Stimulated activated CD4-positive, alpha-beta T cell treated with anti-CD3 and anti-CD28 coated beads, TNF-alpha, amount 100 ng/mL, for 4 hours (primary cell): ENCODE measurements around the gene STUM.
"Not testable (repeated sequence)": the region's sequence is repeated elsewhere in the genome, so short reads cannot be mapped to it uniquely, and the experiment has no call there.

Source experiments
- DNase-seq, 3 experiments: peaks; one replicate each; pipeline ENCODE4 v3.0.0-alpha.2; 2020; ENCODE audit warnings: low read depth in 3 of 3

The STUM gene

GRCh38 chr1:226639206-226639605 lies 90.6 kb downstream of the STUM start:
- DNase-seq = not testable (repeated sequence)

- DNase-seq = no peak
Measured at GRCh38 chr1:226639631-226640061, 91.1 kb downstream of the STUM start.

GRCh38 chr1:226640321-226641136 lies 92.0 kb downstream of the STUM start:
- DNase-seq = no peak

GRCh38 chr1:226641671-226642231 lies 93.2 kb downstream of the STUM start:
- no peak for DNase-seq

- no peak for DNase-seq
Measured at GRCh38 chr1:226642421-226642820, 93.9 kb downstream of the STUM start.

- peak in 2 of 3 experiments; percentile 67 for DNase-seq
Measured at GRCh38 chr1:226643177-226643576, 94.6 kb downstream of the STUM start.

- DNase-seq = no peak
Measured at GRCh38 chr1:226643611-226644540, 95.3 kb downstream of the STUM start.

- DNase-seq = no peak
Measured at GRCh38 chr1:226644541-226645176, 96.1 kb downstream of the STUM start.

- no peak for DNase-seq
Measured at GRCh38 chr1:226645279-226645976, 96.9 kb downstream of the STUM start.

GRCh38 chr1:226646026-226646869 lies 97.7 kb downstream of the STUM start:
- no peak for DNase-seq

GRCh38 chr1:226646870-226647449 lies 98.4 kb downstream of the STUM start:
- no peak for DNase-seq

GRCh38 chr1:226647719-226648118 lies 99.2 kb downstream of the STUM start:
- no peak for DNase-seq

- no peak for DNase-seq
Measured at GRCh38 chr1:226648421-226648820, 99.9 kb downstream of the STUM start.

- no peak for DNase-seq
Measured at GRCh38 chr1:226649244-226649643, 100.7 kb downstream of the STUM start.

GRCh38 chr1:226649780-226650179 lies 101.2 kb downstream of the STUM start:
- no peak for DNase-seq

- no peak for DNase-seq
Measured at GRCh38 chr1:226650236-226650841, 101.8 kb downstream of the STUM start.

- no peak for DNase-seq
Measured at GRCh38 chr1:226651041-226651731, 102.6 kb downstream of the STUM start.

- DNase-seq = no peak
Measured at GRCh38 chr1:226651732-226652105, 103.2 kb downstream of the STUM start.

- DNase-seq = no peak
Measured at GRCh38 chr1:226652613-226653012, 104.0 kb downstream of the STUM start.
